ENCODE results near the gene OGDH.
"Not testable (repeated sequence)": the region's sequence is repeated elsewhere in the genome, so short reads cannot be mapped to it uniquely, and the experiment has no call there.

Gene OGDH

DNA sequence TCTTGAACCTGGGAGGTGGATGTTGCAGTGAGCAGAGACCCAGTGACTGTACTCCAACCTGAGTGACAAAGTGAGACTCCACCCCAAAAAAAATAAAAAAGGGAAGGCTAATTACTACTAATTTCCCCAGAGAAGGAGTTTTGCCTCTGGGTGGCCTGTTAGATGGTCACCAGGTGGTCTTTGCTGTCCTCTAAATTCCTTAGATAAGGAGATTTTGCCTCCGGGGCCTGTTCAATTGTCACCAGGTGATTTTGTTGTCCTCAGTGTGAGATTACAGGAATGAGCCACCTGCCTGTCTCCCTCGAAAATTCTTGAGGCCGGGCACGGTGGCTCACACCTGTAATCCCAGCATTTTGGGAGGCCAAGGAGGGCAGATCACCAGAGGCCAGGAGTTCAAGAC is 117.8 kb downstream of the OGDH start:
- DNase-seq (ENCODE audit: low spot score): no peak

DNA sequence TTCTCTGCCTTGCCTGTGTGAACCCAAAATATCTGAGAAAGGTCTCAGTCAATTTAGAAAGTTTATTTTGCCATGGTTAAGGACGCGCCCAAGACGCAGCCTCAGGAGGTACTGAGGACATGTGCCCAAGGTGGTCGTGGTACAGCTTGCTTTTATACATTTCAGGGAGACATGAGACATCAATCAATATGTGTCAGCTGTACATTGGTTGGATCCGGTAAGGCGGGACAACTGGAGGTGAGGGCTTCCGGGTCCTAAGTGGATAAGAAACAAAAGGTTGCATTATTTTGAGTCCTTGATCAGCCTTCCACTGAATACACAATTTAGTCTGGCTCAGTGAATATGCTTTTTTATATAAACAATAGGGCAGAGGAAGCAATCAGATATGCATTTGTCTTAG is 119.8 kb downstream of the OGDH start:
- not testable (repeated sequence) for ATAC-seq (ENCODE audit: low read depth); H3K27ac ChIP-seq (ENCODE audit: poor library complexity, severe bottlenecking); H3K4me3 ChIP-seq (ENCODE audit: severe bottlenecking); H3K9me3 ChIP-seq (ENCODE audit: severe bottlenecking); H3K36me3 ChIP-seq (ENCODE audit: low read depth); DNase-seq (ENCODE audit: low spot score); H3K27me3 ChIP-seq (ENCODE audit: insufficient read depth, poor library complexity, severe bottlenecking)
- H3K4me1 ChIP-seq (ENCODE audit: insufficient read depth, poor library complexity, severe bottlenecking): peaks cover 12% of the 10 kb centered on the region

More for the DNA sequence above, 117.8 kb downstream of the OGDH start:
- TF ChIP-seq, protein P1, sequence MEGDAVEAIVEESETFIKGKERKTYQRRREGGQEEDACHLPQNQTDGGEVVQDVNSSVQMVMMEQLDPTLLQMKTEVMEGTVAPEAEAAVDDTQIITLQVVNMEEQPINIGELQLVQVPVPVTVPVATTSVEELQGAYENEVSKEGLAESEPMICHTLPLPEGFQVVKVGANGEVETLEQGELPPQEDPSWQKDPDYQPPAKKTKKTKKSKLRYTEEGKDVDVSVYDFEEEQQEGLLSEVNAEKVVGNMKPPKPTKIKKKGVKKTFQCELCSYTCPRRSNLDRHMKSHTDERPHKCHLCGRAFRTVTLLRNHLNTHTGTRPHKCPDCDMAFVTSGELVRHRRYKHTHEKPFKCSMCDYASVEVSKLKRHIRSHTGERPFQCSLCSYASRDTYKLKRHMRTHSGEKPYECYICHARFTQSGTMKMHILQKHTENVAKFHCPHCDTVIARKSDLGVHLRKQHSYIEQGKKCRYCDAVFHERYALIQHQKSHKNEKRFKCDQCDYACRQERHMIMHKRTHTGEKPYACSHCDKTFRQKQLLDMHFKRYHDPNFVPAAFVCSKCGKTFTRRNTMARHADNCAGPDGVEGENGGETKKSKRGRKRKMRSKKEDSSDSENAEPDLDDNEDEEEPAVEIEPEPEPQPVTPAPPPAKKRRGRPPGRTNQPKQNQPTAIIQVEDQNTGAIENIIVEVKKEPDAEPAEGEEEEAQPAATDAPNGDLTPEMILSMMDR (IDR thresholded peaks at IDR 0.05; ENCODE audit: poor library complexity, severe bottlenecking): no peak
- Histone ChIP-seq H3K27ac (ENCODE audit: poor library complexity, severe bottlenecking) (no peak overlapping the region), H3K4me3 (ENCODE audit: severe bottlenecking) (no peak overlapping the region), H3K9me3 (ENCODE audit: severe bottlenecking) (no peaks in the 10 kb centered on the region), H3K4me1 (ENCODE audit: insufficient read depth, poor library complexity, severe bottlenecking) (peaks cover 12% of the 10 kb centered on the region), H3K27me3 (ENCODE audit: insufficient read depth, poor library complexity, severe bottlenecking) (no peaks in the 10 kb centered on the region), H3K36me3 (ENCODE audit: low read depth) (no peaks in the 10 kb centered on the region)
- no peak for ATAC-seq (ENCODE audit: low read depth)

DNA sequence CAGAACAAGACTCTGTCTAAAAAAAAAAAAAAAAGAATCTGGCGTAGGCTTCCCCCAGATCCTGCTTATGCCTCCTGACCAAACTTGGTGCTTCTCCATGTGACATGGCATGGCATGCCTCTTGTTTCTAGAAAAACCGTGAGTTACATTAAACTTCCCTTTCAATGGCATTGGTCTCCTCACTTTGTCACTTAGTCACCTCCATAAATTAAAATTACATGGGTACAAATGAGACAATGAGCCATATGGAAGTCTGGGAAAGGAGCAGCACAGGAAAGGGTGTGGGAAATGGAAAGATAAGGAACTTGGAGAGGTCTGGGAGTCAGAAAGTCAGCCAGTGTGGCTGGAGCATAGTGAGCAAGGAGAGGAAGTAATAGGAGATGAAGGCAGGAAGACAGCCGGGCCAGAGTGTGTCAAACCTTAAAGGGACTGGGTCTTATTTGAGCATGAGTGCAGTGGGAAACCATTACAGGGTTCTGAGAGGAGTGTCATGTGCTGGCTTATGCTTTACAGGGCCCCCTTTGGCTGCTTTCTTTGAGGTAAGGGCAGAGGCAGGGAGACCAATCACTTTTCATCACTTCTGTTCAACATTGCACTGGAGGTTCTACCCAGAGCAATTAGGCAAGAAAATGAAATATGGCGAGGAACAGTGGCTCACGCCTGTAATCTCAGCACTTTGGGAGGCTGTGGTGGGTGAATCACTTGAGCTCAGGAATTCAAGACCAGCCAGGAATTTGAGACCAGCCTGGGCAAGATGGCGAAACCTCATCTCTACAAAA is 120.9 kb downstream of the OGDH start:
- Histone ChIP-seq H3K9me3 (ENCODE audit: severe bottlenecking) (no peaks in the 10 kb centered on the region), H3K36me3 (ENCODE audit: low read depth) (no peaks in the 10 kb centered on the region), H3K27me3 (ENCODE audit: insufficient read depth, poor library complexity, severe bottlenecking) (no peaks in the 10 kb centered on the region), H3K27ac (ENCODE audit: poor library complexity, severe bottlenecking) (peak overlapping the region; percentile 62), H3K4me1 (ENCODE audit: insufficient read depth, poor library complexity, severe bottlenecking) (peaks cover 12% of the 10 kb centered on the region), H3K4me3 (ENCODE audit: severe bottlenecking) (no peak overlapping the region)
- ATAC-seq (ENCODE audit: low read depth) (peak; percentile 93), DNase-seq (ENCODE audit: low spot score) (no peak)
- TF ChIP-seq, protein P1 (IDR thresholded peaks at IDR 0.05; ENCODE audit: poor library complexity, severe bottlenecking): no peak

DNA sequence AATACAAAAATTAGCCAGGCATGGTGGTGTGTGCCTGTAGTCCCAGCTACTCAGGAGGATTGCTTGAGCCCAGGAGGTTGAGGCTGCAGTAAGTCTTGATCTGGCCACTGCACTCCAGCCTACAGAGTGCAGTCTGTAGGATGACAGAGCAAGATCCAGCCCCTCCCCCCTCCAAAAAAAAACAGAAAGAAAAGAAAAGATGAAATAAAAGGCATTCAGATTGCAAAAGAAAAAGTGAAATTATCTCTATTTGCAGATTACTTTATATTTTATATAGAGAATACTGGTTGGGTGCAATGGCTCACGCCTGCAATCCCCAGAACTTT is 121.5 kb downstream of the OGDH start:
- no peak for ATAC-seq (ENCODE audit: low read depth)
- peak overlapping the region; percentile 62 for H3K27ac ChIP-seq (ENCODE audit: poor library complexity, severe bottlenecking)
- no peak overlapping the region for H3K4me3 ChIP-seq (ENCODE audit: severe bottlenecking)
- TF ChIP-seq, protein P1 (IDR thresholded peaks at IDR 0.05; ENCODE audit: poor library complexity, severe bottlenecking): no peak
- no peaks in the 10 kb centered on the region for H3K27me3 ChIP-seq (ENCODE audit: insufficient read depth, poor library complexity, severe bottlenecking)
- H3K9me3 ChIP-seq (ENCODE audit: severe bottlenecking): no peaks in the 10 kb centered on the region
- H3K4me1 ChIP-seq (ENCODE audit: insufficient read depth, poor library complexity, severe bottlenecking): peaks cover 12% of the 10 kb centered on the region
- H3K36me3 ChIP-seq (ENCODE audit: low read depth): no peaks in the 10 kb centered on the region
- DNase-seq (ENCODE audit: low spot score): no peak

DNA sequence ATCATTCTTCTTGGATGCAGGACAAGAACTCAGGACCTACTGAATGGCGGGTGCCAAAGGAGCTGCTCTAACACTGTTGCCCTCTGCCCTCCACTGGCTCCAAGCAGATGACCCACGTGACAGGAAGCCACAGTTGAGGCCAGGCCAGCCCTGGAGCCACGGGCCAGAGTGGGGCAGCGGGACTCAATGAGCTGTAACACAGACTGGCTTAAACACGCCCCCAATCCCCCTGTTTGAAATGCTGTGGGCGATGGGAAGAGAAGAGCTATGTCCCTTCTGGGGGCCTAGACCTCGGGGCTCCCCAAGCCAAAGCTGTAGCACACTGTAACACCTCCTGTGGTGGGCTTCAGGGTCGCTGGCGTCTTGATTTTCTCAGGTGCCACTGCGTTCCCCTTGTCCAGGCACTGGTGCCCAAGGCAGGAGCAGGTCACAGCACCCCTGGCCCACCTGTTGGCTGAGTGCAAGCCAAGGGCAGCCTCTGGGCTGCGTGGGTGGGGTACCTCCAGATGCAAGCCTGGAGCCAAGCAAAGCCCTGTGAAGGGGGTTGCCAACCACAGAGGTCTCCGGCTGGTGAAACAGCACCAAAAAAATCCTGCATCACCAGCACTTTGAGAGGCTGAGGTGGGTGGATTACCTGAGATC is 123.6 kb downstream of the OGDH start:
- Histone ChIP-seq H3K4me3 (ENCODE audit: severe bottlenecking) (no peak overlapping the region), H3K27me3 (ENCODE audit: insufficient read depth, poor library complexity, severe bottlenecking) (no peaks in the 10 kb centered on the region), H3K9me3 (ENCODE audit: severe bottlenecking) (no peaks in the 10 kb centered on the region), H3K36me3 (ENCODE audit: low read depth) (no peaks in the 10 kb centered on the region), H3K27ac (ENCODE audit: poor library complexity, severe bottlenecking) (no peak overlapping the region), H3K4me1 (ENCODE audit: insufficient read depth, poor library complexity, severe bottlenecking) (peaks cover 23% of the 10 kb centered on the region)
- TF ChIP-seq, protein P1 (IDR thresholded peaks at IDR 0.05; ENCODE audit: poor library complexity, severe bottlenecking): no peak
- ATAC-seq (ENCODE audit: low read depth): no peak
- no peak for DNase-seq (ENCODE audit: low spot score)

DNA sequence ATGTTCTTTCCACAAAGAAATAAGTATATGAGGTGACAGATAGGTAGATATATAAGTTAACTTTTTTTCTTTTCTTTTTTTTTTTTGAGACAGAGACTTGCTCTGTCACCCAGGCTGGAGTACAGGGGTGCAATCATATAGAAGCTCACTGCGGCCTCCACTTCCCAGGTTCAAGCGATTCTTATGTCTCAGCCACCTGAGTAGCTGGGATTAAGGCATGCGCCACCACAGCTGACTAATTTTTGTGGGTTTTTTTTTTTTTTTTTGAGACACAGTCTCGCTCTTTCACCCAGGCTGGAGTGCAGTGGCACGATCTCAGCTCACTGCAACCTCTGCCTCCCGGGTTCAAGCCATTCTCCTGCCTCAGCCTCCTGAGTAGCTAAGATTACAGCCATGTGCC is 126.5 kb downstream of the OGDH start:
- not testable (repeated sequence) for H3K27me3 ChIP-seq (ENCODE audit: insufficient read depth, poor library complexity, severe bottlenecking); DNase-seq (ENCODE audit: low spot score); ATAC-seq (ENCODE audit: low read depth); H3K9me3 ChIP-seq (ENCODE audit: severe bottlenecking); H3K4me3 ChIP-seq (ENCODE audit: severe bottlenecking); H3K36me3 ChIP-seq (ENCODE audit: low read depth)
- H3K27ac ChIP-seq (ENCODE audit: poor library complexity, severe bottlenecking): peak overlapping the region; percentile 98
- peaks cover 23% of the 10 kb centered on the region for H3K4me1 ChIP-seq (ENCODE audit: insufficient read depth, poor library complexity, severe bottlenecking)
